H9 (cell line): ENCODE results near the gene NDUFAB1. TPM values are rescaled to one million over a fixed set of nuclear protein-coding genes. Genes with fewer than 3 reads are reported as not detected.

Experiments
- DNase-seq: peaks from one replicate; pipeline ENCODE4 v3.0.0-alpha.2; 2017
- H2AFZ ChIP-seq: one replicate; pipeline ENCODE4 v1.6.1; 2013; ENCODE audit warnings: mild to moderate bottlenecking, low read length, control low read depth, moderate library complexity
- H2AK5ac ChIP-seq: 2 replicates; pipeline ENCODE4 v1.6.1; 2013; ENCODE audit warnings: low read length, control low read depth, mixed read lengths; ENCODE audit not compliant: insufficient read length
- H2BK120ac ChIP-seq: one replicate; pipeline ENCODE4 v1.6.1; 2013; ENCODE audit warnings: low read depth, mild to moderate bottlenecking, low read length, control low read depth, inconsistent platforms; ENCODE audit not compliant: poor library complexity, severe bottlenecking
- H2BK12ac ChIP-seq: 2 replicates; pipeline ENCODE4 v1.6.1; 2013; ENCODE audit warnings: low read length, control low read depth, mixed read lengths, low read depth; ENCODE audit not compliant: insufficient read length
- H2BK15ac ChIP-seq: 2 replicates; pipeline ENCODE4 v1.6.1; 2013; ENCODE audit warnings: low read depth, low read length, control low read depth
- H2BK20ac ChIP-seq: one replicate; pipeline ENCODE4 v1.6.1; 2013; ENCODE audit warnings: low read depth, mild to moderate bottlenecking, low read length, control low read depth, inconsistent platforms; ENCODE audit not compliant: poor library complexity, severe bottlenecking
- H2BK5ac ChIP-seq: 2 replicates; pipeline ENCODE4 v1.6.1; 2013; ENCODE audit warnings: low read length, control low read depth, mixed read lengths; ENCODE audit not compliant: insufficient read length
- H3K14ac ChIP-seq: 2 replicates; pipeline ENCODE4 v1.6.1; 2013; ENCODE audit warnings: low read length, control low read depth; ENCODE audit not compliant: insufficient read depth
- H3K18ac ChIP-seq: 2 replicates; pipeline ENCODE4 v1.6.1; 2013; ENCODE audit warnings: low read depth, mild to moderate bottlenecking, mixed read lengths, low read length, control low read depth; ENCODE audit not compliant: insufficient read length
- H3K23ac ChIP-seq: 2 replicates; pipeline ENCODE4 v1.6.1; 2013; ENCODE audit warnings: low read length, control low read depth, mixed read lengths, low read depth; ENCODE audit not compliant: insufficient read length
- H3K23me2 ChIP-seq: 2 replicates; pipeline ENCODE4 v1.6.1; 2013; ENCODE audit warnings: low read depth, mild to moderate bottlenecking, mixed read lengths, low read length, control low read depth; ENCODE audit not compliant: insufficient read length, poor library complexity, severe bottlenecking
- H3K27ac ChIP-seq: 2 replicates; pipeline ENCODE4 v1.5.1; 2013; ENCODE audit warnings: low read length, control low read depth, mixed read lengths, low read depth; ENCODE audit not compliant: insufficient read length
- H3K27me3 ChIP-seq: 2 replicates; pipeline ENCODE4 v1.6.1; 2013; ENCODE audit warnings: low read length, control low read depth, inconsistent platforms; ENCODE audit not compliant: insufficient read depth
- H3K4ac ChIP-seq: 2 replicates; pipeline ENCODE4 v1.6.1; 2013; ENCODE audit warnings: low read depth, mild to moderate bottlenecking, control low read depth, inconsistent platforms, low read length, moderate library complexity
- H3K4me1 ChIP-seq: 2 replicates; pipeline ENCODE4 v1.6.1; 2013; ENCODE audit warnings: low read length, control low read depth, inconsistent platforms; ENCODE audit not compliant: insufficient read depth
- H3K4me2 ChIP-seq: 2 replicates; pipeline ENCODE4 v1.6.1; 2013; ENCODE audit warnings: low read length, control low read depth, mixed read lengths; ENCODE audit not compliant: insufficient read length, insufficient read depth
- H3K56ac ChIP-seq: 2 replicates; pipeline ENCODE4 v1.6.1; 2013; ENCODE audit warnings: low read depth, mild to moderate bottlenecking, mixed read lengths, low read length, control low read depth; ENCODE audit not compliant: insufficient read length
- H3K79me1 ChIP-seq: 2 replicates; pipeline ENCODE4 v1.6.1; 2013; ENCODE audit warnings: low read depth, mild to moderate bottlenecking, moderate library complexity, low read length, control low read depth, inconsistent platforms; ENCODE audit not compliant: insufficient read depth, poor library complexity, severe bottlenecking
- H3K79me2 ChIP-seq: 2 replicates; pipeline ENCODE4 v1.6.1; 2013; ENCODE audit warnings: low read length, control low read depth, inconsistent platforms; ENCODE audit not compliant: insufficient read depth
- H3K9ac ChIP-seq: 2 replicates; pipeline ENCODE4 v1.6.1; 2013; ENCODE audit warnings: low read length, control low read depth, mixed read lengths; ENCODE audit not compliant: insufficient read length; ENCODE audit errors: extremely low read depth
- H3K9me3 ChIP-seq: one replicate; pipeline ENCODE4 v1.6.1; 2013; ENCODE audit warnings: low read depth, low read length, inconsistent platforms; ENCODE audit not compliant: control insufficient read depth
- H3T11ph ChIP-seq: one replicate; pipeline ENCODE4 v1.6.1; 2013; ENCODE audit warnings: mild to moderate bottlenecking, low read length, control low read depth, inconsistent platforms
- H4K20me1 ChIP-seq: one replicate; pipeline ENCODE4 v1.6.1; 2013; ENCODE audit not compliant: control insufficient read depth, insufficient read length, insufficient read depth
- H4K5ac ChIP-seq: 2 replicates; pipeline ENCODE4 v1.6.1; 2013; ENCODE audit warnings: low read depth, mild to moderate bottlenecking, mixed read lengths, low read length, control low read depth; ENCODE audit not compliant: insufficient read length
- H4K8ac ChIP-seq: replicated peaks from 2 replicates; pipeline ENCODE4 v1.6.1; 2013; ENCODE audit warnings: low read length, control low read depth, mixed read lengths, low read depth; ENCODE audit not compliant: insufficient read length
- H4K91ac ChIP-seq: 2 replicates; pipeline ENCODE4 v1.6.1; 2013; ENCODE audit warnings: low read depth, mild to moderate bottlenecking, moderate library complexity, mixed read lengths, low read length, control low read depth; ENCODE audit not compliant: insufficient read length
- H3K27ac Mint-ChIP-seq, 3 experiments: 2 replicates in 2 of 3; 3 replicates in 1 of 3; pipeline ENCODE4 v1.8.0; 2020 to 2021; ENCODE audit warnings: mixed read lengths in 3 of 3, mild to moderate bottlenecking in 1 of 3, moderate library complexity in 1 of 3
- H3K27me3 Mint-ChIP-seq: 2 replicates; pipeline ENCODE4 v1.8.0; 2021; ENCODE audit warnings: low read depth, mild to moderate bottlenecking, moderate library complexity, mixed read lengths
- H3K36me3 Mint-ChIP-seq, 3 experiments: 2 replicates in 2 of 3; 3 replicates in 1 of 3; pipeline ENCODE4 v1.8.0; 2020 to 2021; ENCODE audit warnings: low read depth in 3 of 3, mixed read lengths in 3 of 3; ENCODE audit not compliant: insufficient read depth in 1 of 3
- H3K4me1 Mint-ChIP-seq, 2 experiments: 2 replicates each; pipeline ENCODE4 v1.8.0; 2020; ENCODE audit warnings: mixed read lengths in 2 of 2
- H3K4me3 Mint-ChIP-seq, 2 experiments: 2 replicates in 1 of 2; 3 replicates in 1 of 2; pipeline ENCODE4 v1.8.0; 2020 to 2021; ENCODE audit warnings: mild to moderate bottlenecking in 2 of 2, mixed read lengths in 2 of 2, moderate library complexity in 1 of 2
- H3K9me3 Mint-ChIP-seq, 2 experiments: 2 replicates in 1 of 2; 3 replicates in 1 of 2; pipeline ENCODE4 v1.8.0; 2020; ENCODE audit warnings: mild to moderate bottlenecking in 2 of 2, mixed read lengths in 2 of 2, moderate library complexity in 1 of 2
- WGBS: extraction: QIAGEN DNeasy Blood & Tissue Kit; methylation state at CpG from one replicate; pipeline ENCODE4 v1.1.7; 2013; ENCODE audit warnings: missing lambda C conversion rate, low lambda C conversion rate, mixed read lengths; ENCODE audit not compliant: insufficient read length; ENCODE audit errors: extremely low coverage; 5-methylcytosine and 5-hydroxymethylcytosine counted together
- total RNA-seq: library from RNA; stranded (reverse); gene quantifications from 2 replicates; pipeline ENCODE4 v1.2.1, GENCODE V29; 2021
- TF ChIP-seq, protein P1 (sequence below): fragments of 200-600 bp; sonication (generic); conservative IDR thresholded peaks from 3 replicates; pipeline ENCODE4 v1.8.0; 2021; ENCODE audit warnings: antibody characterized with exemption, mild to moderate bottlenecking

The NDUFAB1 gene
- total RNA-seq, 1 experiment from 2014 or later = 192 TPM

- Histone ChIP-seq H2BK20ac (no peak overlapping the region), H3K79me1 (no peaks in the 10 kb centered on the region), H3K27me3 (no peaks in the 10 kb centered on the region), H2BK12ac (no peak overlapping the region), H3K79me2 (peaks cover 10% of the 10 kb centered on the region; the same call in 1 of the 2 replicates), H3K4me1 (no peaks in the 10 kb centered on the region; the same call in 1 of the 2 replicates), H3K23me2 (peaks cover 6% of the 10 kb centered on the region), H3K4ac (no peak overlapping the region), H4K8ac (no peak overlapping the region), H3T11ph (no peak overlapping the region), H4K5ac (no peak overlapping the region), H3K4me2 (no peak overlapping the region), H4K20me1 (no peaks in the 10 kb centered on the region), H3K23ac (no peak overlapping the region), H3K9me3 (no peaks in the 10 kb centered on the region), H2AK5ac (no peak overlapping the region), H2AFZ (no peak overlapping the region), H3K18ac (no peak overlapping the region), H2BK120ac (no peak overlapping the region), H4K91ac (no peak overlapping the region), H2BK15ac (no peak overlapping the region), H2BK5ac (no peak overlapping the region), H3K9ac (no peak overlapping the region), H3K27ac (no peak overlapping the region), H3K14ac (no peak overlapping the region), H3K56ac (no peak overlapping the region)
- no peak for DNase-seq
- peaks cover 4 to 8% of the 10 kb centered on the region in 2 experiments; a peak in 3 of 4 replicates for H3K4me1 Mint-ChIP-seq
- 0 out of 7 replicates have a peak overlapping the region, but pooled peaks of 1 of the 3 experiments have one; percentile 49 for H3K27ac Mint-ChIP-seq
- H3K9me3 Mint-ChIP-seq = no peaks in the 10 kb centered on the region
- H3K4me3 Mint-ChIP-seq = no peak overlapping the region
- no CpG with 5 or more reads among the region's 5 CpGs for WGBS
- peaks cover 45 to 79% (median 68%) of the 10 kb centered on the region in 3 experiments for H3K36me3 Mint-ChIP-seq
- no peaks in the 10 kb centered on the region for H3K27me3 Mint-ChIP-seq
- TF ChIP-seq, protein P1, sequence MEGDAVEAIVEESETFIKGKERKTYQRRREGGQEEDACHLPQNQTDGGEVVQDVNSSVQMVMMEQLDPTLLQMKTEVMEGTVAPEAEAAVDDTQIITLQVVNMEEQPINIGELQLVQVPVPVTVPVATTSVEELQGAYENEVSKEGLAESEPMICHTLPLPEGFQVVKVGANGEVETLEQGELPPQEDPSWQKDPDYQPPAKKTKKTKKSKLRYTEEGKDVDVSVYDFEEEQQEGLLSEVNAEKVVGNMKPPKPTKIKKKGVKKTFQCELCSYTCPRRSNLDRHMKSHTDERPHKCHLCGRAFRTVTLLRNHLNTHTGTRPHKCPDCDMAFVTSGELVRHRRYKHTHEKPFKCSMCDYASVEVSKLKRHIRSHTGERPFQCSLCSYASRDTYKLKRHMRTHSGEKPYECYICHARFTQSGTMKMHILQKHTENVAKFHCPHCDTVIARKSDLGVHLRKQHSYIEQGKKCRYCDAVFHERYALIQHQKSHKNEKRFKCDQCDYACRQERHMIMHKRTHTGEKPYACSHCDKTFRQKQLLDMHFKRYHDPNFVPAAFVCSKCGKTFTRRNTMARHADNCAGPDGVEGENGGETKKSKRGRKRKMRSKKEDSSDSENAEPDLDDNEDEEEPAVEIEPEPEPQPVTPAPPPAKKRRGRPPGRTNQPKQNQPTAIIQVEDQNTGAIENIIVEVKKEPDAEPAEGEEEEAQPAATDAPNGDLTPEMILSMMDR = no peak
Measured at GRCh38 chr16:23561586-23561985, 34.5 kb downstream of the NDUFAB1 start.
